Measurements from ENCODE around the gene PTX3.

The PTX3 gene

GRCh38 chr3:157436583-157437291, at the start of gene PTX3:
TSS of gene PTX3 (plus strand) at chr3:157436850. CDS start at chr3:157436934, 84 bp downstream.
- DNase-seq, result peak; percentile 41

- no peak for DNase-seq
Observed at GRCh38 chr3:157387708-157388435, 48.8 kb upstream of the PTX3 start.

- no peak for DNase-seq
Observed at GRCh38 chr3:157388976-157389375, 47.7 kb upstream of the PTX3 start.

GRCh38 chr3:157390713-157391515, 45.7 kb upstream of the PTX3 start:
- no peak for DNase-seq

GRCh38 chr3:157392104-157392503, 44.5 kb upstream of the PTX3 start:
- no peak for DNase-seq

GRCh38 chr3:157393113-157393512, 43.5 kb upstream of the PTX3 start:
- DNase-seq, result no peak

GRCh38 chr3:157394411-157394810, 42.2 kb upstream of the PTX3 start:
- DNase-seq, result no peak

- no peak for DNase-seq
Observed at GRCh38 chr3:157398598-157398997, 38.1 kb upstream of the PTX3 start.

GRCh38 chr3:157404381-157404780, 32.3 kb upstream of the PTX3 start:
- no peak for DNase-seq

GRCh38 chr3:157405457-157405856, 31.2 kb upstream of the PTX3 start:
- DNase-seq, result no peak

- no peak for DNase-seq
Observed at GRCh38 chr3:157406394-157406793, 30.3 kb upstream of the PTX3 start.

GRCh38 chr3:157407769-157408168, 28.9 kb upstream of the PTX3 start:
- DNase-seq, result no peak

GRCh38 chr3:157408499-157409149, 28.0 kb upstream of the PTX3 start:
- DNase-seq, result peak; percentile 2

- no peak for DNase-seq
Observed at GRCh38 chr3:157409516-157409915, 27.1 kb upstream of the PTX3 start.

- no peak for DNase-seq
Observed at GRCh38 chr3:157410945-157411344, 25.7 kb upstream of the PTX3 start.

GRCh38 chr3:157412323-157412855, 24.3 kb upstream of the PTX3 start:
- no peak for DNase-seq

- DNase-seq, result no peak
Observed at GRCh38 chr3:157414861-157415260, 21.8 kb upstream of the PTX3 start.

GRCh38 chr3:157416347-157417087, 20.1 kb upstream of the PTX3 start:
- DNase-seq, result no peak

GRCh38 chr3:157417247-157417646, 19.4 kb upstream of the PTX3 start:
- DNase-seq, result no peak

GRCh38 chr3:157418104-157418503, 18.5 kb upstream of the PTX3 start:
- no peak for DNase-seq

- no peak for DNase-seq
Observed at GRCh38 chr3:157420606-157421130, 16.0 kb upstream of the PTX3 start.

- DNase-seq, result no peak
Observed at GRCh38 chr3:157423337-157423736, 13.3 kb upstream of the PTX3 start.
